A673 (cell line): ENCODE measurements around the gene RNF17. TPM values are rescaled to one million over a fixed set of nuclear protein-coding genes. Genes with fewer than 3 reads are reported as not detected.

ENCODE experiments used
- BruUV-seq: library from RNA; stranded (reverse); fragments of 400-500 nt; replicated peaks from 2 replicates; lab custom pipeline; 2021; lab: Mats Ljungman, UMichigan
- CTCF ChIA-PET: fragments of 300-600 bp; sonication (Branson Sonifier 250); formaldehyde crosslinking; loops from one replicate; lab custom pipeline; 2022; ENCODE audit warnings: antibody characterized with exemption; lab: Charles Lee
- POLR2A ChIA-PET: fragments of 300-600 bp; sonication (Branson Sonifier 250); formaldehyde crosslinking; loops from one replicate; lab custom pipeline; 2022; ENCODE audit warnings: antibody characterized with exemption; ENCODE audit not compliant: low non-redundant PET; lab: Charles Lee
- DNase-seq: peaks from one replicate; pipeline ENCODE4 v3.0.0-alpha.2; 2015; ENCODE audit warnings: low spot score
- H3K27ac ChIP-seq: fragments of 200-600 bp; sonication (generic); 2 replicates; pipeline ENCODE4 v1.5.1; 2016; ENCODE audit warnings: mixed run types, low read depth, mild to moderate bottlenecking, mixed read lengths, antibody characterized with exemption, low read length; ENCODE audit not compliant: poor library complexity, severe bottlenecking
- H3K27me3 ChIP-seq: fragments of 200-600 bp; sonication (generic); replicated peaks from 2 replicates; pipeline ENCODE4 v1.6.1; 2017; ENCODE audit warnings: mixed run types, low read depth, mild to moderate bottlenecking, mixed read lengths, antibody characterized with exemption, low read length; ENCODE audit not compliant: insufficient read depth, poor library complexity
- H3K36me3 ChIP-seq: fragments of 200-600 bp; sonication (generic); 2 replicates; pipeline ENCODE4 v1.6.1; 2016; ENCODE audit warnings: mixed run types, mild to moderate bottlenecking, mixed read lengths, antibody characterized with exemption, low read length; ENCODE audit not compliant: insufficient read depth, poor library complexity, severe bottlenecking
- H3K4me1 ChIP-seq: fragments of 200-600 bp; sonication (generic); 2 replicates; pipeline ENCODE4 v1.6.1; 2017; ENCODE audit warnings: mixed run types, mild to moderate bottlenecking, mixed read lengths, antibody characterized with exemption, low read length; ENCODE audit not compliant: insufficient read depth, poor library complexity, severe bottlenecking
- H3K4me3 ChIP-seq: fragments of 200-600 bp; sonication (generic); 2 replicates; pipeline ENCODE4 v1.5.1; 2016; ENCODE audit warnings: low read depth, mixed run types, mild to moderate bottlenecking, mixed read lengths, low read length; ENCODE audit not compliant: poor library complexity, severe bottlenecking
- H3K9me3 ChIP-seq: fragments of 200-600 bp; sonication (generic); 2 replicates; pipeline ENCODE4 v1.6.1; 2016; ENCODE audit warnings: mixed run types, low read depth, mild to moderate bottlenecking, mixed read lengths, antibody characterized with exemption, low read length; ENCODE audit not compliant: poor library complexity, severe bottlenecking
- EZH2 ChIP-seq: fragments of 200-600 bp; sonication (generic); IDR thresholded peaks from 2 replicates; pipeline ENCODE4 v1.6.1; 2017; ENCODE audit warnings: borderline replicate concordance, low read depth, mild to moderate bottlenecking, mixed read lengths, antibody characterized with exemption, low read length; ENCODE audit not compliant: poor library complexity, severe bottlenecking
- intact Hi-C: fragments of 100-400 bp; cut with micrococcal nuclease; formaldehyde crosslinking; loops from one replicate; pipeline ENCODE4 v1.10.0; 2022; ENCODE audit not compliant: unreplicated experiment
- total RNA-seq: library from RNA; stranded (reverse); gene quantifications from 2 replicates; pipeline ENCODE4 v1.2.3, GENCODE V29; 2021
- TF ChIP-seq, protein P1 (sequence below): fragments of 300-800, 200-600 bp; sonication (generic); conservative IDR thresholded peaks from 2 replicates; pipeline ENCODE4 v1.5.1; 2017; ENCODE audit warnings: low read depth, mild to moderate bottlenecking, antibody characterized with exemption, low read length, moderate library complexity, mixed read lengths

RNF17 gene
- total RNA-seq, 1 experiment from 2014 or later = not detected

DNA sequence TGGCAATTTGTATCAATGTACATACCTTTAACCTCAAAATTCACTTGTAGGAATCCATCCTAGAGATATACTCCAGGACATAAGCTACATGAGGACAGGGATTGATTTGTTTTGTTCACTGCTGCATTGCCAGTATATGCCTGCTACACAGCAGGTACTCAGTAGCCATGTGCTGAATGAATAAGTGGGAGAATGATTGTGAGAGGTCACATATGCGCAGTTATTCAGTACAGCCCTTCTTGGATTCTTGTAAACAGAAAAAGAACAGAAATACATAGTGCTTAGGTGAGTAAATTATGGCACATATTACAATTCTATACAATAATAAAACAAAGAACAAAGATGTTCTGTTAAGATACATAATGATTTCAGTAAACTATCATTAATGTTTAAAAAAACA is 133.3 kb downstream of the RNF17 start:
- H3K9me3 ChIP-seq = no peaks in the 10 kb centered on the region
- no peak overlapping the region for H3K27ac ChIP-seq
- BruUV-seq = no TSS peak
- no peaks in the 10 kb centered on the region for H3K4me1 ChIP-seq
- no peaks in the 10 kb centered on the region for H3K27me3 ChIP-seq
- CTCF ChIA-PET = no interaction called here
- no peak overlapping the region for H3K4me3 ChIP-seq
- DNase-seq = no peak
- no peak for TF ChIP-seq EZH2
- TF ChIP-seq, protein P1, sequence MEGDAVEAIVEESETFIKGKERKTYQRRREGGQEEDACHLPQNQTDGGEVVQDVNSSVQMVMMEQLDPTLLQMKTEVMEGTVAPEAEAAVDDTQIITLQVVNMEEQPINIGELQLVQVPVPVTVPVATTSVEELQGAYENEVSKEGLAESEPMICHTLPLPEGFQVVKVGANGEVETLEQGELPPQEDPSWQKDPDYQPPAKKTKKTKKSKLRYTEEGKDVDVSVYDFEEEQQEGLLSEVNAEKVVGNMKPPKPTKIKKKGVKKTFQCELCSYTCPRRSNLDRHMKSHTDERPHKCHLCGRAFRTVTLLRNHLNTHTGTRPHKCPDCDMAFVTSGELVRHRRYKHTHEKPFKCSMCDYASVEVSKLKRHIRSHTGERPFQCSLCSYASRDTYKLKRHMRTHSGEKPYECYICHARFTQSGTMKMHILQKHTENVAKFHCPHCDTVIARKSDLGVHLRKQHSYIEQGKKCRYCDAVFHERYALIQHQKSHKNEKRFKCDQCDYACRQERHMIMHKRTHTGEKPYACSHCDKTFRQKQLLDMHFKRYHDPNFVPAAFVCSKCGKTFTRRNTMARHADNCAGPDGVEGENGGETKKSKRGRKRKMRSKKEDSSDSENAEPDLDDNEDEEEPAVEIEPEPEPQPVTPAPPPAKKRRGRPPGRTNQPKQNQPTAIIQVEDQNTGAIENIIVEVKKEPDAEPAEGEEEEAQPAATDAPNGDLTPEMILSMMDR = no peak
- intact Hi-C loops = no loop called here
- POLR2A ChIA-PET = no interaction called here
- peaks cover 13% of the 10 kb centered on the region for H3K36me3 ChIP-seq

DNA sequence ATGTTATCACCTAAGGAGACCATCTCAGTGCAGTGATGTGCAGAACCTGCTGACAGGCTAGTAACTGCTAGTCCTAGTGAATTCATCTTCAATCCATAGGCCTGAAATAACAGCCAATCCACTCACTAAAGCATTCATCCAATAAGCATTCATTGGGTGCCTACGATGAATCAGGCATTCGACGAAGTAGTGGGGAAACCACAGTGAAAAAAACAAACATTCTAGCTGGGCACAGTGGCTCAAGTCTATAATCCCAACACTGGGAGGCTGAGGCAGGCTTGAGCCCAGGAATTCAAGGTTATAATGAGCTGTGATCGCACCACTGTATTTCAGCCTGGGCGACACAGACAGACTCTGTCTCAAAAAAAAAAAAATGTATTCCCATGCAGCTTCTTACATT is 135.6 kb downstream of the RNF17 start:
- ChIA-PET POLR2A (no interaction called here), CTCF (no interaction called here)
- Histone ChIP-seq H3K4me3 (no peak overlapping the region), H3K27me3 (no peaks in the 10 kb centered on the region), H3K27ac (no peak overlapping the region), H3K4me1 (no peaks in the 10 kb centered on the region), H3K36me3 (peaks cover 11% of the 10 kb centered on the region), H3K9me3 (no peaks in the 10 kb centered on the region)
- BruUV-seq = no TSS peak
- intact Hi-C loops = no loop called here
- no peak for DNase-seq
- TF ChIP-seq, protein P1 = no peak
- no peak for TF ChIP-seq EZH2

DNA sequence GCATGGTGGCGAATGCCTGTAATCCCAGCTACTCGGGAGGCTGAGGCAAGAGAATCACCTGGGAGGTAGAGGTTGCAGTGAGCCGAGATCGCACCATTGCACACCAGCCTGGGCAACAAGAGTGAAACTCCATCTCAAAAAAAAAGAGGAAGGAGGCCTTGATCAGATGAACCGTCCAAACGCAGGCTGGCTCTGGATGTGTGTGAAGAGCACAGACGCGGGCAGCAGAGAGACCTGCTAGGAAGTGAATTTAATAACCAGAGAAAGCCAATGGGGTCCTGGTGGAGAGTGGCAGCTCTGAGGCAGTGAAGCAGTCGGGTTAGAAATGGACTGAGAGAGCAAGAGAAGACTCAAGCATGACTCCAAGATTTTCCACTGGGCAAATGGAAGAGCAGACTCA is 136.5 kb downstream of the RNF17 start:
- POLR2A ChIA-PET = no interaction called here
- no TSS peak for BruUV-seq
- no peak overlapping the region for H3K4me3 ChIP-seq
- H3K27me3 ChIP-seq = no peaks in the 10 kb centered on the region
- H3K27ac ChIP-seq = no peak overlapping the region
- peaks cover 20% of the 10 kb centered on the region for H3K36me3 ChIP-seq
- CTCF ChIA-PET = no interaction called here
- TF ChIP-seq, protein P1 = no peak
- no peak for TF ChIP-seq EZH2
- intact Hi-C loops = no loop called here
- no peaks in the 10 kb centered on the region for H3K4me1 ChIP-seq
- no peak for DNase-seq
- no peaks in the 10 kb centered on the region for H3K9me3 ChIP-seq
